Skeletal muscle cell (primary cell): ENCODE results near the gene PTBP3.
"Not testable (repeated sequence)": the region's sequence is repeated elsewhere in the genome, so short reads cannot be mapped to it uniquely, and the experiment has no call there.

Experiments
- DNase-seq: peaks from one replicate; pipeline ENCODE4 v3.0.0-alpha.2; 2010; ENCODE audit warnings: low read depth
- H3K4me3 ChIP-seq: 2 replicates; pipeline ENCODE4 v1.5.1; 2011; ENCODE audit warnings: low read depth, mild to moderate bottlenecking, control low read depth, low read length, moderate library complexity

PTBP3 gene

GRCh38 chr9:112279501-112279900 lies 53.9 kb downstream of the PTBP3 start:
- no peak overlapping the region for H3K4me3 ChIP-seq
- no peak for DNase-seq

- DNase-seq, result no peak
- no peak overlapping the region for H3K4me3 ChIP-seq
Observed at GRCh38 chr9:112278152-112278551, 55.3 kb downstream of the PTBP3 start.

DNA sequence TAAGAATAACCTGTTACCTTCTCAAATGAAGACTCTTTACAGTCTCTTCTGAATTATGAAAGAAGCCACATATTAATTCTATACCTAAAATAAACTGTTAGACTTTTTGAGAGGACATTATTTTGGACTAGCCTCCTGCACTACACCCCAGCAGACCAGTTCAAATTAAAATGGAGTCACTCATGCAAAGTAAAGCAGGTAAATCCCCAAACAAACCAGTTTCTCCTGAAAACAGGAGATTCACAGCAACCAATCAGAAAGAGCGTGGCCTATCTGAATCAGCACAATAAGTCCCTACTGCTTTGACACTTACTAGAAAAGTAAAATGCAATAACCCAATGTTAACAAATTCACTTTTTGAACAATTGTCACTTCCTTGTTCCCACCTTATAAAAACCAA lies 58.8 kb downstream of the PTBP3 start:
- DNase-seq, result no peak
- no peak overlapping the region for H3K4me3 ChIP-seq

DNA sequence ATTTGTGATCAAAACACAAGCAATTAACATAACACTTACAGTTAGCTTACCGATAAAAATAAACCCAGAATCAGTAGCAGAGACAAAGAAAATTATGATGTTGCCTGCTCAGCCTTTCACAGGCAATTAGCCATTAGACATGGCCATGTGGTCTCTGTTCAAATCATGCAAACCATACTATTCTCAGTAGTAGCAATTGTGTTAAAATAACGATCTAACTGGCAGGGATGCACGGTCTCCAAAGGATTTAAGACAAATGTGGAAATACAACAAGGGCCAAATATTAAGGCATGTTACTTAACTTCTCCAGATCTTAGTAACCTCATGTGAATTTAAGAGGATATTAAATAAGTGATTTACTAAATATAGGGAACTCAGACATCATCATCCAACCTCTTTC lies 59.5 kb downstream of the PTBP3 start:
- no peak for DNase-seq

DNA sequence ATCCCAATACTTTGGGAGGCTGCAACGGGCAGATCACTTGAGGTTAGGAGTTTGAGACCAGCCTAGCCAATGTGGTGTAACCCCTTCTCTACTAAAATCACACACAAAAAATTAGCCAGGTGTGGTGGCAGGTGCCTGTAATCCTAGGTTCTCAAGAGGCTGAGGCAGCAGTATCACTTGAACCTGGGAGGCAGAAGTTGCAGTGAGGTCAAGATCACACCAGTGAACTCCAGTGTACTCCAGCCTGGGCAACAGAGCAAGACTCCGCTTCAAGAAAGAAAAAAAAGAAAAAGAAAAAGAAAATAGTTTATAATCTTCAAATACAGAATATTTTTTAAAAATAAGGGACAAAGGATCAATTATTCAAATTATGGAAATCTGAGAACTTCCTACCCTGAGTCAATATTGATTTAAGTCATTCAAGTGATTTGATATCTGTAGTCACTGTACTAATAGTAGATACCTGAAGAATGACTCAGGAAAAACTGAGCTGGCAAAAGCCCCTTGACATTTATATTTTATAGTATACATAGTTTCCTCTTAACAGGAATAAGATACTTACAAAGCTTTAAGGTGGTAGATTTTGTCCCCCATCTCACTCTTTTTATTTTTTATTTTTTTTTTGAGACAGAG lies 61.8 kb downstream of the PTBP3 start:
- DNase-seq, result no peak
- no peak overlapping the region for H3K4me3 ChIP-seq

More for the DNA sequence above, 59.5 kb downstream of the PTBP3 start:
- no peak overlapping the region for H3K4me3 ChIP-seq

DNA sequence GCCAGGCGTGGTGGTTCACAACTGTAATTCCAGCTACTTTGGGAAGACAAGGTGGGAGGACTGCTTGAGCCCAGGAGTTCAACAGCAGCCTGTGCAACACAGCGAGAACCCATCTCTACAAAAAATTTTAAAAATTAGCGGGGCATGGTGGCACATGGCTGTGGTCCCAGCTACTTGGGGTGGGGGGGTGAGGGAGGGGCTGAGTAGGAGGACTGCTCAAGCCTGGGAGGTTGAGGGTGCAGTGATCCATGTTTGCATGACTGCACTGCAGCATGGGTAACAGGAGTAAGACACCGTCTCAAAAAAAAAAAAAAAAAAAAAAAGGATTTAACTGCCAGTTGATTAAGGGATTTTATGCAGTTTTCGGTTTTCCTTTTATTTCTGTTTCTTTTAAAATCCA lies 65.0 kb downstream of the PTBP3 start:
- DNase-seq, result no peak
- no peak overlapping the region for H3K4me3 ChIP-seq

DNA sequence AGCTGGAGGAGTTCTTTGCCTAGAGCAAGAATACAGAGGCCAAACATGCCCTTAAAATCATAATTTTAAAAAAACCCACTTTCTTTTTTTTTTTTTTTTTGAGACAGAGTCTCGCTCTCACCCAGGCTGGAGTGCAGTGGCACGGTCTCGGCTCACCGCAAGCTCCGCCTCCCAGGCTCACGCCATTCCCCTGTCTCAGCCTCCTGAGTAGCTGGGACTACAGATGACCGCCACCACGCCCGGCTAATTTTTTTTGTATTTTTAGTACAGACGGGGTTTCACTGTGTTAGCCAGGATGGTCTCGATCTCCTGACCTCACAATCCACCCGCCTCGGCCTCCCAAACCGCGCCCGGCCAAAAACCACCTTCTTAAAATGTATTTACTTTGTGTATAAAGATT lies 66.3 kb downstream of the PTBP3 start:
- DNase-seq, H3K4me3 ChIP-seq: not testable (repeated sequence)

- DNase-seq, result no peak
- H3K4me3 ChIP-seq, result no peak overlapping the region
Observed at GRCh38 chr9:112265391-112265790, 68.0 kb downstream of the PTBP3 start.

DNA sequence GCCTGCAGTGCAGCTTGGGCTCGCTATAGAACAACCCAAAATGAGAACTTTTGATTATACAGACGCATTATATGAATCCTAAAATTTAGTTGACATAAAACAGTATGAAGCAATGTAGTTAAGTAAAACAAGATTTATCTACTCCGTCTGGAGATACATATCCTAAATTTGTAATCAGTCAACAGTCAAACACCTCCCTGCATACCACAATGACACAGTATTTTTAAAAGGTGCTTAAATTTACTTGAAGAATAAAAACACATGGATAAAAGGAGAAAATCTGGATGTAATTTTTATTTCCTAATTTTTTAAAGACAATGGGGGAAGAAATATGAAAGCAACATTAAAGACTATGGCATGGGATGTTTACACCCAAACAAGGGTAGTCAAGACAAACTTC lies 70.8 kb downstream of the PTBP3 start:
- no peak for DNase-seq
- H3K4me3 ChIP-seq, result no peak overlapping the region

DNA sequence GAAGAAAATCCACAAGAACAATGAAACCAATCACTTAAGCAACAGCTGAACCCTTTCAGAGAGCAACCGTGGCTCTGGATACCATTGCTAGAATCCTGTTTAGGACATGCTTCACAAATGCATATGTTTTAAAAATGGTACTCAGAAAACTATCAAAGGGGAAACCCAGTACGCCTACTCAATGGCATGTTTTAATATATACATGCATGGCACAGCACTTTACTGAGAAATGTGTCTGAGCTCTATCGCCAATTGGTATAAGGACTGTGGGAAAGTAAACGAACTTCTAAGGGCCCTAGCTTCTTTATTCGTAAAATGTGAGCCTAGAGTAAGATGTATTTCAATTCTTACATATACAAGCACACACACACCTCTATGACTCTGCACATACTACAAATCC lies 72.3 kb downstream of the PTBP3 start:
- no peak for DNase-seq
- no peak overlapping the region for H3K4me3 ChIP-seq

- DNase-seq, result no peak
- no peak overlapping the region for H3K4me3 ChIP-seq
Observed at GRCh38 chr9:112258106-112258505, 75.3 kb downstream of the PTBP3 start.

DNA sequence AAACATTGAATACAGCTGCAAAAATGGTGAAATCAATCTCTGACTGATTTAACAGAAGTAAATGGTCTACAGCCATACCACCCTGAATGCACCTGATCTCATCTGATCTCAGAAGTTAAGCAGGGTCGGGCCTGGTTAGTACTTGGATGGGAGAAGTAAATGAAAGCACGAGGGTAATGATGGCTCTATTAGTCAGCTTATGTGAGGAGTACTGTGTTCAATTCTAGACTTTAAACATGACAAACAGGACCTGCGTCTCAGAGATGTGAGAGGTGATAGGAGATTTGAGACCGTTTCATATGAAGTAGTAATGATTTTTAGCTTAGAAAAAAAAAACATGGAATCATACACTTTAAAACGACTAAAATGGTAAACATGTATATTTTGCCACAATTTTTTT lies 81.2 kb downstream of the PTBP3 start:
- H3K4me3 ChIP-seq, result no peak overlapping the region
- no peak for DNase-seq

- no peak for DNase-seq
- H3K4me3 ChIP-seq, result no peak overlapping the region
Observed at GRCh38 chr9:112249277-112249676, 84.1 kb downstream of the PTBP3 start.

- no peak for DNase-seq
- H3K4me3 ChIP-seq, result no peak overlapping the region
Observed at GRCh38 chr9:112248722-112249121, 84.7 kb downstream of the PTBP3 start.

- H3K4me3 ChIP-seq, result no peak overlapping the region
- no peak for DNase-seq
Observed at GRCh38 chr9:112247090-112247489, 86.3 kb downstream of the PTBP3 start.

GRCh38 chr9:112245126-112245525 lies 88.3 kb downstream of the PTBP3 start:
- DNase-seq, result no peak
- H3K4me3 ChIP-seq, result no peak overlapping the region

DNA sequence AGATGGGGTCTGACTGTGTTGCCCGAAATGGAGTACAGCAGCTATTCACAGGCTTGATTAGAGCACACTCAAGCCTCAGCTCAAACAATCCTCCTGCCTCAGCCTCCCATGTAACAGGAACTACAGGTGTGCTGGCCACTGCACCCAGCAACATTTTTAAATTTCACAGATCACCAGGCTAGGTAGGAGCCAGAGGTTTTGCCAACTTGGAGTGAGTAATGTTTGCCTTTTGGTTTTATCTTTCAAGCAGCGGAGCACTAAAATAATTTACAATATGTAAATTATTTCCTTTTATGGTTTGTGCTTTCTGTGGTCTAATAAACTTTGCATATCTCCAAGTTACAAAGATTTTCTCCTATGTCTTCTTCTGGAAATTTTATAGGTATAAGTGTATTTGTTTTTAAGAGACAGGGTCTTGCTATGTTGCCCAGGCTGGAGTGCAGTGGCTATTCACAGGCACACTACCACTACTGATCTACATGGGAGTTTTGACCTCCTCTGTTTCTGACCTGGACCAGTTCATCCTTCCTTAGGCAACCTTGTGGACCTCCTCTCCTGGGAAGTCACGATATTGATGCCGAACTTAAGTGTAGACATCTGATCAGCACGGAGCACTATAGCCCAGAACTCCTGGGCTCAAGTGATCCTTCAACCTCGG lies 91.1 kb downstream of the PTBP3 start:
- no peak overlapping the region for H3K4me3 ChIP-seq

GRCh38 chr9:112241491-112241890 lies 91.9 kb downstream of the PTBP3 start:
- no peak for DNase-seq
- no peak overlapping the region for H3K4me3 ChIP-seq

More for the DNA sequence above, 91.1 kb downstream of the PTBP3 start:
- DNase-seq, result no peak

DNA sequence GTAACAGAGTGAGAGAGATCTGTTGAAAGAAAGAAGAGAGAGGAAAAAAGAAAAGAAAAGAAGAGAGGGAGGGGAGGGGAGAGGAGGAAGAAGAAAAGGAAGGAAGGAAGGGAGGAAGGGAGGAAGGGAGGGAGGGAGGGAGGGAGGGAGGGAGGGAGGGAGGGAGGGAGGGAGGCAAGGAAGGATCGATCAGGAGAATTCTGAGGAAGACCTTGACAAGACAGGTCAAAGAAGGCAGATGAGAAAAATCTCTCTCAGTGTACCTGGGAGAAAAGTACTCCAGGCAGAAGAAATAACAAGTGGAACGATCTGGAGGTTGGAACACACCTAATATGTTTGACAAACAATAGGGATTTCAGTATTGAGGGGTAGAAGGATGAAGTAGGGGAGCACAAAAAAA lies 93.7 kb downstream of the PTBP3 start:
- no peak overlapping the region for H3K4me3 ChIP-seq
- no peak for DNase-seq

DNA sequence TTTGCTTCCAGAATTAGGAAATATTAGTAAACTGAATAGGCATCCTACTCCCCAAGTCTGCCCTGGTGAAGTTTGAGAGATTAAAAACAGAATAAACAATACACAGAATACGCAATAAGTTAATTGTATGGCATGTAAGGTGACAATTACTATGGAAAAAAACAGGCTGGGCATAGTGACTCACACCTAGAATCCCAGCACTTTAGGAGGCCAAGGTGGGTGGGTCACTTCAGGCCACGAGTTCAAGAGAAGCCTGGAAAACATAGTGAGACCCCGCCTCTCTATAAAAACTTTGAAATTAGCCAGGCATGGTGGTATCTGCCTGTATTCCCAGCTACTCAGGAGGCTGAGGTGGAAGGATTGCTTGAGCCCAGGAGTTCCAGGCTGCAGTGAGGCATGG lies 94.1 kb downstream of the PTBP3 start:
- DNase-seq, result no peak
- no peak overlapping the region for H3K4me3 ChIP-seq

DNA sequence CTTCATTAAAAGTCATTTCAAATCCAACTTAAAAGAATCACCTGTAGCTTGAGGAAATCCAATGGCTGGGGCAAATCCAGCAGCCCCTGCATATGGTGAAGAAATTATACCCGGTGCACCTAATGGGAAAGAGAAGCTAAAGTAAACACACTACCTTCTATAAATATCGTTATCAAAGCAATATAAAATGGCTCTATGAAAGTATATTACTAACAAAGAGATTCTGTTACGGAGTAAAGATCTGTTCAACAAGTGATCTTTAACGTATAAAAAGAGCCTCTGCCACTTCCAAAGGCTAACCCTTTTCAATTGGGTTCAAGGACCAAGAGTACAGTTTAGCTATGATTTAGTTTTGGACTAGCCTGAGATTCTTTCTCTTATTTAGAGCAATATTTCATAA lies 98.6 kb downstream of the PTBP3 start:
- H3K4me3 ChIP-seq, result no peak overlapping the region
- no peak for DNase-seq
